ENCODE measurements around the gene EPHB1. TPM values are rescaled to one million over a fixed set of nuclear protein-coding genes. Genes with fewer than 3 reads are reported as not detected.

The EPHB1 gene
- polyA plus RNA-seq, 1 donor from 2014 or later = 18.7 TPM

DNA sequence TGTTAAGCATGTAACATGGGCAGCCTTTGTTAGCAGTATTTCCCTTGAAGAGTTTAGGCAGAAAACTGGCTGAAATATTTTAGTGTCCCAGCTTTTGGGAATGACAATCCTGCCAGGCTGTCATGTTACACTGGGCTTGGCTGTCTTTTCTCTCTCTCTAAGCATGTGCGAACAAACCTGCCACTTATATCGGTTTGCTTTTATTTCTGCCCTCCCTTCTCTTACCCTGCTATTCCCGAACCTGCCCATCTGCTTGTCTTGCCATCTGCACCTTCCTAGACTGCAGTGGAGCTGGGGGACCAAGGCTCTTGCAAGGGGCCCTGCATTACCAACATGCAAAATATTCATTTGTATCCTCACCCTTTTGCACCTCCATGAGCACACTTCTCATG lies 339.6 kb downstream of the EPHB1 start:
- H2AFZ ChIP-seq (ENCODE audit: low read depth, low read length) = no peak overlapping the region
- no peaks in the 10 kb centered on the region for H4K20me1 ChIP-seq (ENCODE audit: insufficient read depth)
- H3F3A ChIP-seq (ENCODE audit: insufficient read depth, low read length, poor library complexity, severe bottlenecking) = no peaks in the 10 kb centered on the region
- H3K79me2 ChIP-seq (replicated peaks; ENCODE audit: insufficient read depth, low read length) = no peaks in the 10 kb centered on the region
- H3K27me3 ChIP-seq (ENCODE audit: insufficient read depth, low read depth, low read length) = no peaks in the 10 kb centered on the region
- no peak overlapping the region for H3K9ac ChIP-seq (ENCODE audit: low read length)
- H3K27ac ChIP-seq (ENCODE audit: low read length) = no peak overlapping the region
- TF ChIP-seq, protein P1, sequence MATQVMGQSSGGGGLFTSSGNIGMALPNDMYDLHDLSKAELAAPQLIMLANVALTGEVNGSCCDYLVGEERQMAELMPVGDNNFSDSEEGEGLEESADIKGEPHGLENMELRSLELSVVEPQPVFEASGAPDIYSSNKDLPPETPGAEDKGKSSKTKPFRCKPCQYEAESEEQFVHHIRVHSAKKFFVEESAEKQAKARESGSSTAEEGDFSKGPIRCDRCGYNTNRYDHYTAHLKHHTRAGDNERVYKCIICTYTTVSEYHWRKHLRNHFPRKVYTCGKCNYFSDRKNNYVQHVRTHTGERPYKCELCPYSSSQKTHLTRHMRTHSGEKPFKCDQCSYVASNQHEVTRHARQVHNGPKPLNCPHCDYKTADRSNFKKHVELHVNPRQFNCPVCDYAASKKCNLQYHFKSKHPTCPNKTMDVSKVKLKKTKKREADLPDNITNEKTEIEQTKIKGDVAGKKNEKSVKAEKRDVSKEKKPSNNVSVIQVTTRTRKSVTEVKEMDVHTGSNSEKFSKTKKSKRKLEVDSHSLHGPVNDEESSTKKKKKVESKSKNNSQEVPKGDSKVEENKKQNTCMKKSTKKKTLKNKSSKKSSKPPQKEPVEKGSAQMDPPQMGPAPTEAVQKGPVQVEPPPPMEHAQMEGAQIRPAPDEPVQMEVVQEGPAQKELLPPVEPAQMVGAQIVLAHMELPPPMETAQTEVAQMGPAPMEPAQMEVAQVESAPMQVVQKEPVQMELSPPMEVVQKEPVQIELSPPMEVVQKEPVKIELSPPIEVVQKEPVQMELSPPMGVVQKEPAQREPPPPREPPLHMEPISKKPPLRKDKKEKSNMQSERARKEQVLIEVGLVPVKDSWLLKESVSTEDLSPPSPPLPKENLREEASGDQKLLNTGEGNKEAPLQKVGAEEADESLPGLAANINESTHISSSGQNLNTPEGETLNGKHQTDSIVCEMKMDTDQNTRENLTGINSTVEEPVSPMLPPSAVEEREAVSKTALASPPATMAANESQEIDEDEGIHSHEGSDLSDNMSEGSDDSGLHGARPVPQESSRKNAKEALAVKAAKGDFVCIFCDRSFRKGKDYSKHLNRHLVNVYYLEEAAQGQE (IDR thresholded peaks at IDR 0.05; ENCODE audit: borderline replicate concordance) = no peak
- TF ChIP-seq SMC3 (conservative IDR thresholded peaks at IDR 0.05; ENCODE audit: poor library complexity) = no peak
- no peaks in the 10 kb centered on the region for H3K9me3 ChIP-seq (ENCODE audit: low read length)
- peaks cover 13% of the 10 kb centered on the region for H3K36me3 ChIP-seq (ENCODE audit: insufficient read depth, low read length)
- no peak overlapping the region for H3K4me2 ChIP-seq (ENCODE audit: low read length)
- H3K9me2 ChIP-seq (ENCODE audit: insufficient read depth, low read length) = no peaks in the 10 kb centered on the region
- no peak overlapping the region for H3K4me3 ChIP-seq (ENCODE audit: low read length)

DNA sequence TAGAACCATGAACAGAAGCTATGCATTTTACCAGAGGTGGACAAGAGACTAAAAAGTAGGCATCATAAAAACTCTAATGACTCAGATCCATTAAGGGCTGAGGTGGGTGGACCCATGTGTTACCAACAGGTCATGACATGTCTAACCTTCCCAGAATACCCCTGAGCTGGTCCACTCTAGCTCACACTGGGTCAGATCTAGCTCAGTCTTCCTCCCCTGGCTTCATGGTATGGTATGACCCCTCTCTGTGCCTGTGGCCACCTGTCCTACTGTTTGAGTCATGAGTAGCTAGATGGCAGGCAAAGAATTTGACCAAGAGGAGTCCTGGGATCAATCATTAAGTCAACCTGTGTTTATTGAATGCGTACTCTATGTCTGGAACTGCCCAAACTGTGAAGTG lies 340.4 kb downstream of the EPHB1 start:
- H2AFZ ChIP-seq (ENCODE audit: low read depth, low read length) = no peak overlapping the region
- no peak overlapping the region for H3K27ac ChIP-seq (ENCODE audit: low read length)
- H3K4me2 ChIP-seq (ENCODE audit: low read length) = no peak overlapping the region
- TF ChIP-seq EP300 (conservative IDR thresholded peaks at IDR 0.05; ENCODE audit: poor library complexity, severe bottlenecking) = no peak
- TF ChIP-seq, protein P1 (IDR thresholded peaks at IDR 0.05; ENCODE audit: borderline replicate concordance) = no peak
- TF ChIP-seq POLR2AphosphoS5 (IDR thresholded peaks at IDR 0.05) = no peak
- H3K4me3 ChIP-seq (ENCODE audit: low read length) = no peak overlapping the region
- H3F3A ChIP-seq (ENCODE audit: insufficient read depth, low read length, poor library complexity, severe bottlenecking) = no peaks in the 10 kb centered on the region
- no peaks in the 10 kb centered on the region for H3K27me3 ChIP-seq (ENCODE audit: insufficient read depth, low read depth, low read length)
- H4K20me1 ChIP-seq (ENCODE audit: insufficient read depth) = no peaks in the 10 kb centered on the region
- no peaks in the 10 kb centered on the region for H3K9me3 ChIP-seq (ENCODE audit: low read length)
- no peaks in the 10 kb centered on the region for H3K9me2 ChIP-seq (ENCODE audit: insufficient read depth, low read length)
- no peak overlapping the region for H3K9ac ChIP-seq (ENCODE audit: low read length)
- H3K79me2 ChIP-seq (replicated peaks; ENCODE audit: insufficient read depth, low read length) = no peaks in the 10 kb centered on the region
- H3K36me3 ChIP-seq (ENCODE audit: insufficient read depth, low read length) = peaks cover 13% of the 10 kb centered on the region

DNA sequence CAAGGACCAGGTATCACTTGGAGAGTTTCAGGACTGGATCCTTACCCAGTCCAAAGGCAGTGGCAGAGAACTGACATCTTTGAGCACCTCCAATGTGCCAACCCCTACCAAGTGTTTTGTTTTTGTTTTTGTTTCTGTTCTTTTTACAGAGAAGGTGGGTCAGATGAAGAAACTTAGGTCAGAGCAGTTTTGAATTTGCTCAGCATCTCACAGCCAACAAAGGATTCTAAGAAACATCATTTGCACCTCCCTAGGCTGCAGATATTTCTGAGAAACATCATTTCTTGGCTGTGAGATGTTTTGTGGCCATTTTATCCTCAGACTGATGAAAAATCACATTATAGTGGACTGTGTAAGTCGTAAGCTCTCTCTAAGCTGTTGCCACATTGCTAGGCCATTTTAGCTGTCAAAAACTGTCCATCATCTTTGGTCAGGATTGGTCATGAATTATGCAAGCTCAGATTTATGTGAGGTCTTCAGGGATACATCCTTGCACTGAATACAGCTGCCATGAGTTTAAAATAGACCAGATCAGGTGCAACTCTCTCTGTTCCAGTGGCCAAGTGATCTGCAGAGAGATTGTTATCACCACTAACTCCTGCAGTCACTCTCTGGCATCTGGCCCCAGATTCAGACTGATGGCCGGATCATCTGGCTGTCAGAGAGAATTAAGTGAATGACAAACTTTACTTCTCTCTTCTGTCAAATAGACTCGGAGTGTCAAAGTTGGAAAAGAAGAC lies 341.5 kb downstream of the EPHB1 start:
- Histone ChIP-seq H3F3A (ENCODE audit: insufficient read depth, low read length, poor library complexity, severe bottlenecking) (no peaks in the 10 kb centered on the region), H3K79me2 (replicated peaks; ENCODE audit: insufficient read depth, low read length) (no peaks in the 10 kb centered on the region), H3K9me3 (ENCODE audit: low read length) (no peaks in the 10 kb centered on the region), H3K9ac (ENCODE audit: low read length) (no peak overlapping the region), H3K4me2 (ENCODE audit: low read length) (peak overlapping the region; percentile 13), H3K27ac (ENCODE audit: low read length) (peak overlapping the region; percentile 44), H3K27me3 (ENCODE audit: insufficient read depth, low read depth, low read length) (no peaks in the 10 kb centered on the region), H3K36me3 (ENCODE audit: insufficient read depth, low read length) (peaks cover 13% of the 10 kb centered on the region), H4K20me1 (ENCODE audit: insufficient read depth) (no peaks in the 10 kb centered on the region), H3K9me2 (ENCODE audit: insufficient read depth, low read length) (no peaks in the 10 kb centered on the region), H3K4me3 (ENCODE audit: low read length) (peak overlapping the region; percentile 11), H2AFZ (ENCODE audit: low read depth, low read length) (no peak overlapping the region)
- TF ChIP-seq, protein P1 (IDR thresholded peaks at IDR 0.05; ENCODE audit: borderline replicate concordance) = no peak
- TF ChIP-seq SMC3 (conservative IDR thresholded peaks at IDR 0.05; ENCODE audit: poor library complexity) (no peak), EP300 (conservative IDR thresholded peaks at IDR 0.05; ENCODE audit: poor library complexity, severe bottlenecking) (peak; percentile 69)
